Fibroblast of villous mesenchyme (primary cell): ENCODE data around the gene SYNM. TPM values are rescaled to one million over a fixed set of nuclear protein-coding genes. Genes with fewer than 3 reads are reported as not detected.

ENCODE experiments used
- DNase-seq: peaks from one replicate; pipeline ENCODE4 v3.0.0-alpha.2; 2010; ENCODE audit warnings: low read depth
- H3K4me3 ChIP-seq: 2 replicates; pipeline ENCODE4 v1.5.1; 2011; ENCODE audit warnings: low read depth, mild to moderate bottlenecking, low read length
- total RNA-seq: library from RNA; depleted of rRNA; stranded (reverse); fragments of >200 nt; gene quantifications from 2 replicates; pipeline ENCODE4 v1.2.3, GENCODE V29; 2012
- TF ChIP-seq, protein P1 (sequence below): IDR thresholded peaks from 2 replicates; pipeline ENCODE4 v1.5.1; 2012; ENCODE audit warnings: low read depth, mild to moderate bottlenecking, low read length; ENCODE audit not compliant: insufficient read depth

The SYNM gene
- total RNA-seq, 1 donor: 5.6 TPM

DNA sequence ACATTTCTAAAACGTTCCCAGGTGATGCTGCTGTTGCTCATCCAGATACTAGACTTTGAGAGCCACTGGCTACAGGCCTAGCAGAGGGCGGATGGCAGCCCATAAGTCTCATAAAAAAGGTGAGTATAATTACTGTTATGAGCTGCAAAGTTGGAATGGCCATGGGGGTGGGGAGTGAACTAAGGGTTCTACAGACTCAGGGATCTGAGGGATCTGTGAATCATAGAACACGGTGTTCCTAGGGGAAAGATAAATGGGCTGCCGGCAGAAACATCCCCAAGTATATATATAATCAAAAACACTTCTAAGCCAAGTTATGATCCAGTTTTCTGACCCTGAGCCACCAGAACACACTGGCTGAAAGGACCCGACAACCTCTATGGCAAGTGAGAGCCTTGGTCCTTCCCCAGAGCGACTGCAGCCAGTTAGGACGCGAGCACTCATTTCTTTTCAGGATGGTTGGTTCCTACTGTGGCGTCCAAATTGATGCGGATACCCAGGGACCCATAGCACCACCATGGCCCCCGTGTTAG lies 7.9 kb upstream of the SYNM start:
- no peak for DNase-seq
- no peak overlapping the region for H3K4me3 ChIP-seq
- TF ChIP-seq, protein P1, sequence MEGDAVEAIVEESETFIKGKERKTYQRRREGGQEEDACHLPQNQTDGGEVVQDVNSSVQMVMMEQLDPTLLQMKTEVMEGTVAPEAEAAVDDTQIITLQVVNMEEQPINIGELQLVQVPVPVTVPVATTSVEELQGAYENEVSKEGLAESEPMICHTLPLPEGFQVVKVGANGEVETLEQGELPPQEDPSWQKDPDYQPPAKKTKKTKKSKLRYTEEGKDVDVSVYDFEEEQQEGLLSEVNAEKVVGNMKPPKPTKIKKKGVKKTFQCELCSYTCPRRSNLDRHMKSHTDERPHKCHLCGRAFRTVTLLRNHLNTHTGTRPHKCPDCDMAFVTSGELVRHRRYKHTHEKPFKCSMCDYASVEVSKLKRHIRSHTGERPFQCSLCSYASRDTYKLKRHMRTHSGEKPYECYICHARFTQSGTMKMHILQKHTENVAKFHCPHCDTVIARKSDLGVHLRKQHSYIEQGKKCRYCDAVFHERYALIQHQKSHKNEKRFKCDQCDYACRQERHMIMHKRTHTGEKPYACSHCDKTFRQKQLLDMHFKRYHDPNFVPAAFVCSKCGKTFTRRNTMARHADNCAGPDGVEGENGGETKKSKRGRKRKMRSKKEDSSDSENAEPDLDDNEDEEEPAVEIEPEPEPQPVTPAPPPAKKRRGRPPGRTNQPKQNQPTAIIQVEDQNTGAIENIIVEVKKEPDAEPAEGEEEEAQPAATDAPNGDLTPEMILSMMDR: no peak

DNA sequence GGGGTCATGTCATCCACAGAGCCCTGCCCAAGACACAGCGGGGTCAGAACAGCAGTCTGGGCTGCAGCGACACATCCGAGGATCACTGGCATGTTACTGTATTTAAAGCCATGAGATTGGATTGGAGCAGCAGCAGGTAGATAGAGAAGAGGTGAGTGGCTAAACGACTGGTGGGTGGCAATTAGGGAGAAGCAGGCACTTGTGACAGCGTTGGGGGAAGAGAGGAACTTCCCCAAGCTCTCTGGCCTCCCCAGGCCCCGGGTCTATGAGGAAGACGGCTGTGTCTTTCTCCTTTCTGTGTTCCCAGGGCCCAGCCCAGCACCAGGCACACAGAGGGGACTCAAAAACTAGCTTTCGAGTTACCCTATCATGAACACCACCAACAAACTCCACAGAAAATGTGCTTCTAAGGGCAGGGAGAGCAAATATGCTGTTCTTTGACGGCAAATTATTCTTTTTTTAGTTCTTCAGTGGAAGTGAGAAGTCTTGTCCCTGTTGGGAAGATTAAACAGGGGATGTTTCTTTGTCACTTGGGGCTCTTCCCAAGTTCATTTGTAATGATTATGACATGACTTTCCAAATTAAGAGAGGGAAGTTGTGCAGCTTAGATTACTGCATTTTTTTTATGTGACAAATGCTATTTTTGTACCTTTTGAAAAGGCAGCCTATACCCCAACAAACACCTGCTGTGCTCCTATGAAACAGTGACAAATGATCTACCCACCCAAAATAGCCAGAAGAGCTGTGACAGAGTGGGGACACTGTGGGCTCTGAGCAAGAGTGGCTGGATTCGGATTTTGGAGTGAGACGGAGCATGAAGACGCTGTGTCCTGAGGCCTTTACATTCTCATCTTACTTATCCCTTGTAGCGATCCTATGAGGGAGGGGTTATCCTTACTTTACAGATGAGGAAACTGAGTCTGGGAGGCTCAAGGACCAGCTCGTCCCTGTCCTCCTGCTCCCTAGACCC lies 7.2 kb upstream of the SYNM start:
- TF ChIP-seq, protein P1: no peak
- no peak for DNase-seq
- no peak overlapping the region for H3K4me3 ChIP-seq

DNA sequence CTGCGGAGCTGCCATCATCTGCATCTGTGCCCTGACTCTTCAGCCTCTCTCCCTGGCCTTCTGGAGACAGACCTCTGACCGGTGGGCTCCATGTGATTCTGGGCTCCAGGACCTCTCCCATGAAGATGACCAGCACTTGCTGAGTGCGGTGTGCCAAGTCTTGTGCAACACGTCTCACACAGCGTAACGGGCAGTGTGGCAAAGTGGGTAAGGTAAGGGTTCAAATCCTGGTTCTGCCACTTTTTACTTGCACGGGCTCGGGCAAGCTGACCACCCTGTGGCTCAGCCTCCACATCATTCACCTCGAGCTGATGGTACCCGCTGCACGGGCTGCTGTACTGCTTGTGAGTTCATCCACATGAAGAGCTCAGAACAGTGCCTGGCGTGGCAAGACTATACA lies 6.5 kb upstream of the SYNM start:
- no peak overlapping the region for H3K4me3 ChIP-seq
- TF ChIP-seq, protein P1: no peak

DNA sequence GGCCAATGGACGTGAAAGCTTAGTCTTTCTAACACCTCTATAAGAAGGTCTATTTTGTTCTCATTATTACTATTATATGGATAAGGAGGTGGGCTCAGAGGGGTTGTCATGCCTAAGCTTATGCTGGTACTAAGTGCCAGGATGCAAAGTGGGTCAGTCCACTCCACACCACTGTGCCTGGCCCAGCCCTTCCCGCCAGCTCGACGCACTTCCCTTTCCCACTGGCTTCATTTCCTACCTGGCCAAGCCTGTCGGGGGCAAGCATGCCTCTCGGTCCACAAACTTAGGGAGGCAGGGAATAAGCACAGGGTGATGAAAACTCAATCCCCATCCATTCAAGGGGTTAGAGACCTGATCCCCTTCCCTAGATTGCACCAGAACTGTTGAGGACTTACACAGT lies 5.9 kb upstream of the SYNM start:
- no peak overlapping the region for H3K4me3 ChIP-seq

More for the DNA sequence above, 6.5 kb upstream of the SYNM start:
- no peak for DNase-seq

DNA sequence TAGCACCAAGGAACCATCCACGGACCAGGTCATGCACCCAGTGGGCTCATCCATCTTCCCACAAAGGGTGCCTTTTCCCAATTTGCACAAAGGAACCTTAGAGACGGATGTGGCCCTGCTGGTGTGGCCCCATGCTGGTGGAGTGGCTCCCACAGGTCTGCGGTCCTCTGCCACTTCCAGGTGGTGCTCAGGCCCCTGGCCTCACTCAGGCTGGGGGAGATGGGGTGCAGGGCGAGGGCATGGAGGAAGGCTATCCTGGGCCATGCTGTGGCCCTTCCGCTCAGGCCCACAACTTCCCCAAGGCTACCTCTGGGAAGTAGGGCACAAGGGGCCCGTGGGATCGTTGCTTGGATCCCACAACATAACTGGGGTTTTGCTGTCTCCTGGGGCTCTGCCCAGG lies 5.2 kb upstream of the SYNM start:
- TF ChIP-seq, protein P1: no peak

More for the DNA sequence above, 5.9 kb upstream of the SYNM start:
- TF ChIP-seq, protein P1: no peak
- no peak for DNase-seq

DNA sequence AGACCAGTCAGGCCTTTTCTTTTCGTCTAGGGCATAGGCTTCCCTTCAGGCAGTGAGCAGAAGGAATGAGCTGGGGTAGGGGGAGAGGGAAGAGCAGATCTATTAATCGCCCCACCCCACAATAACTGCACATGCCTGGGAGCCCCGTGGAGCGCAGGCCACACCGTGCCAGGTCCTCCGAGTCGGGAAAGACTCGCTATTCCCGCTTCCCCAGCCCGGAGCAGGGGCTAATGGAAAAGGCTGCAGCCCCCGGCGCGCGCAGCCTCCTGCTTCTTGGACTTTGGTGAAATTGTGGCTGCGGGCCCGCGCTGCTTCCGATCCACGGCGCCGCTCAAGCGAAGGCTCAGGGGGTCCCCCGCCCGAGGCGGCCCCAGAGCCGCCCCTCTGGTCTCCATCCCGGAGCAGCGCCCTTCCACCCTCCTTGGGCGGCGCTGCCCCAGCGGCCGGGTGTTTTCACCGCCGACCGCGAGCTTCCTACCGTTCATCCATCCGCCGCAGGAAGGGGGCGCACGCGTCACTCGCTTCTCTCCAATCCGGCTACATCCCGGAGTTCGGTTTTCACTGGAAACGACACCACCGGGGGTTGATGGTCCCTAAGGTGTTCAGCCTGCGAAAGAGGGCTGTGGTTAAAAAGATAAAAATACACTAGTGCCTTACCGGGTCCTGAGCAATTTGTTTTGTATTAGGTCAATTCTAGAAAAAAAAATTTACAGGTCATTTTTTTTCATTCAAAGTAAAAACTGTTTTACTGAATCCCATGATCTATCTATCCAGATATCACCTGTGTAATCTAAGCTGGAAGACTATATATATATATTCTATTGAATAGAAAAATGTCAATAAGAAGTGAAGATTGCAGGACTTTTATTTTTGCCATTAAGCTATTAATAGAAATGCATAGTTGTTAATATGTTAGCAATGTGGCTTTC lies 4.4 kb upstream of the SYNM start:
- peak overlapping the region; percentile 24 for H3K4me3 ChIP-seq
- DNase-seq: peak; percentile 71
- TF ChIP-seq, protein P1: peak; percentile 83

More for the DNA sequence above, 5.2 kb upstream of the SYNM start:
- DNase-seq: no peak
- H3K4me3 ChIP-seq: no peak overlapping the region
